Measurements from ENCODE around the gene IYD. TPM values are rescaled to one million over a fixed set of nuclear protein-coding genes. Genes with fewer than 3 reads are reported as not detected.

Gene IYD
- total RNA-seq, 1 experiment from 2014 or later, result not detected

DNA sequence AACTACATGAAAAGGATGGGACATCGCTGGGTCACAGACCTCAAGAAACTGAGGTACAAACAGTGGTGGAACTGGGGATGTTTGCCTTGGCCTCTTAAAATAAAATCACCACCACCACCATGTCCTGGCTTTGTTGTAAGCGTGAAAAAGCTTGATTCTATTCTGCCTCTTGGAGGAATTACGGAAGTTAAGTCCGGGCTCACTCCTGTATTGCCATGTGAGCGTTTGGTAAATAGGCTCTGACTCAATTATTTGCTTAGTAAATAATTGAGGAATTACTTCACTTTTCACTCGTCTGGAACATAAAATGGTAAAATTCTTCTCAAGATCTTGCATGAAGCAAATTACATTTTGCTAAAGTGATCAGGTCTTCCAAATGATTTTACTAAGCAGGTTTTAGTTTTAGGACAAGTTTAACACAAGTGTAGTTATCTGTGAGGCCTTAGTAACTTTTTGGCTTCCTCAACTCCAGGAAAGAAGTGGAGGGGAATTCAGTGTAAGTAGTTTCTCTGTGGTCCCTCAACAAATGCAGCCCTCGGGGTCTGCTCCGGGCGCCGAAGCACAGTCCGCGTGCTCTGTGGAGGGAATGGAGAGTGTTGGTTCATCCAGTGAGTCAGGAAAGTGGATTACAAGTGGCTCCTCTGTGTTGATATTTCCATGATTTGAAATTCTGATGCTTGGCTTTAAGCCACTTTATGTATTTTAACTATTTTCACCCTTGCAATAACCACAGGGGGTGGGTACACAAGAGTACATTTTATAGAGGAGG lies 23.8 kb downstream of the IYD start:
- Histone ChIP-seq H2BK20ac (ENCODE audit: low read depth, low read length, poor library complexity, severe bottlenecking) (no peak overlapping the region), H3K23me2 (ENCODE audit: insufficient read length, low read depth, low read length, poor library complexity, severe bottlenecking) (no peaks in the 10 kb centered on the region), H2AFZ (ENCODE audit: low read length) (no peak overlapping the region), H4K91ac (ENCODE audit: insufficient read length, low read depth, low read length) (no peak overlapping the region), H3K79me1 (ENCODE audit: insufficient read depth, low read depth, low read length, poor library complexity, severe bottlenecking) (no peaks in the 10 kb centered on the region), H3K27ac (ENCODE audit: insufficient read length, low read depth, low read length) (no peak overlapping the region), H3K4me1 (ENCODE audit: insufficient read depth, low read length) (no peaks in the 10 kb centered on the region), H2BK15ac (ENCODE audit: low read depth, low read length) (no peak overlapping the region), H3K4me2 (ENCODE audit: insufficient read depth, insufficient read length, low read length) (no peak overlapping the region), H3T11ph (ENCODE audit: low read length) (no peak overlapping the region), H3K23ac (ENCODE audit: insufficient read length, low read depth, low read length) (no peak overlapping the region), H3K14ac (ENCODE audit: insufficient read depth, low read length) (no peak overlapping the region), H3K18ac (ENCODE audit: insufficient read length, low read depth, low read length) (no peak overlapping the region), H2BK120ac (ENCODE audit: low read depth, low read length, poor library complexity, severe bottlenecking) (no peak overlapping the region), H4K5ac (ENCODE audit: insufficient read length, low read depth, low read length) (no peak overlapping the region), H2BK12ac (ENCODE audit: insufficient read length, low read depth, low read length) (no peak overlapping the region), H3K9me3 (ENCODE audit: control insufficient read depth, low read depth, low read length) (no peaks in the 10 kb centered on the region), H3K79me2 (ENCODE audit: insufficient read depth, low read length) (no peaks in the 10 kb centered on the region), H3K4ac (ENCODE audit: low read depth, low read length) (no peak overlapping the region), H2BK5ac (ENCODE audit: insufficient read length, low read length) (no peak overlapping the region), H4K8ac (replicated peaks; ENCODE audit: insufficient read length, low read depth, low read length) (no peak overlapping the region), H4K20me1 (ENCODE audit: control insufficient read depth, insufficient read depth, insufficient read length) (no peaks in the 10 kb centered on the region), H2AK5ac (ENCODE audit: insufficient read length, low read length) (no peak overlapping the region), H3K9ac (ENCODE audit: extremely low read depth, insufficient read length, low read length) (no peak overlapping the region), H3K27me3 (ENCODE audit: insufficient read depth, low read length) (no peaks in the 10 kb centered on the region), H3K56ac (ENCODE audit: insufficient read length, low read depth, low read length) (no peak overlapping the region)
- no peaks in the 10 kb centered on the region for H3K9me3 Mint-ChIP-seq
- peaks cover 14% of the 10 kb centered on the region for H3K27me3 Mint-ChIP-seq (ENCODE audit: low read depth)
- H3K27ac Mint-ChIP-seq, result peak overlapping the region in 1 of 3 experiments; percentile 23; a peak in 2 of 7 replicates
- TF ChIP-seq, protein P1, sequence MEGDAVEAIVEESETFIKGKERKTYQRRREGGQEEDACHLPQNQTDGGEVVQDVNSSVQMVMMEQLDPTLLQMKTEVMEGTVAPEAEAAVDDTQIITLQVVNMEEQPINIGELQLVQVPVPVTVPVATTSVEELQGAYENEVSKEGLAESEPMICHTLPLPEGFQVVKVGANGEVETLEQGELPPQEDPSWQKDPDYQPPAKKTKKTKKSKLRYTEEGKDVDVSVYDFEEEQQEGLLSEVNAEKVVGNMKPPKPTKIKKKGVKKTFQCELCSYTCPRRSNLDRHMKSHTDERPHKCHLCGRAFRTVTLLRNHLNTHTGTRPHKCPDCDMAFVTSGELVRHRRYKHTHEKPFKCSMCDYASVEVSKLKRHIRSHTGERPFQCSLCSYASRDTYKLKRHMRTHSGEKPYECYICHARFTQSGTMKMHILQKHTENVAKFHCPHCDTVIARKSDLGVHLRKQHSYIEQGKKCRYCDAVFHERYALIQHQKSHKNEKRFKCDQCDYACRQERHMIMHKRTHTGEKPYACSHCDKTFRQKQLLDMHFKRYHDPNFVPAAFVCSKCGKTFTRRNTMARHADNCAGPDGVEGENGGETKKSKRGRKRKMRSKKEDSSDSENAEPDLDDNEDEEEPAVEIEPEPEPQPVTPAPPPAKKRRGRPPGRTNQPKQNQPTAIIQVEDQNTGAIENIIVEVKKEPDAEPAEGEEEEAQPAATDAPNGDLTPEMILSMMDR (conservative IDR thresholded peaks at IDR 0.05), result no peak
- peaks cover 2% of the 10 kb centered on the region in 2 experiments; a peak in 2 of 4 replicates for H3K4me1 Mint-ChIP-seq
- no peak for DNase-seq
- no CpG with 5 or more reads among the region's 12 CpGs for WGBS (ENCODE audit: extremely low coverage, insufficient read length, low lambda C conversion rate)
- H3K4me3 Mint-ChIP-seq, result no peak overlapping the region
- no peaks in the 10 kb centered on the region for H3K36me3 Mint-ChIP-seq (ENCODE audit: insufficient read depth in 1 of 3, low read depth in 3 of 3)
